CD4-positive, alpha-beta T cell treated with Interleukin-15 for 1 hour (primary cell): ENCODE results near the gene SFXN2.
"Not testable (repeated sequence)": the region's sequence is repeated elsewhere in the genome, so short reads cannot be mapped to it uniquely, and the experiment has no call there.

Experiments
- DNase-seq: peaks from one replicate; pipeline ENCODE4 v3.0.0-alpha.2; 2020

SFXN2 gene

GRCh38 chr10:102682416-102682815 is 32.0 kb upstream of the SFXN2 start:
- no peak for DNase-seq

DNA sequence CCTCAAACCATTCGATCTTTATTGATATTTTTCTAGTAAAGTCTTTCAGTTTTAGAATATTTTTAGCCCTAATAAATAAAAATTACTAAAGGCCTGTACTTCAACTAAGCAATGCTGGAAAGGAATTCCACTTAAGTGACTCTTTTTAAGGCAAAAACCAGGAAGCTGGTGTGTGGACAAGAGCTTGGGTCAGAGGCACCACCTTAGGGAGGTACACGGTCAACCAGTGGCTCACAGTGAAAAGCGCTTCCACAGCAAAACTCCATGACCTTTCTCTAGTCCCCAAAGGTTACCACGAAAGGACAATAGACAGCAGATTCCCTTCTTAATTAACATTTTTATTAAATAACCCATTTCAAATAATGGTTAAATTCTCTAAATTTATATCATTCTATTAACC is 31.5 kb upstream of the SFXN2 start:
- no peak for DNase-seq

DNA sequence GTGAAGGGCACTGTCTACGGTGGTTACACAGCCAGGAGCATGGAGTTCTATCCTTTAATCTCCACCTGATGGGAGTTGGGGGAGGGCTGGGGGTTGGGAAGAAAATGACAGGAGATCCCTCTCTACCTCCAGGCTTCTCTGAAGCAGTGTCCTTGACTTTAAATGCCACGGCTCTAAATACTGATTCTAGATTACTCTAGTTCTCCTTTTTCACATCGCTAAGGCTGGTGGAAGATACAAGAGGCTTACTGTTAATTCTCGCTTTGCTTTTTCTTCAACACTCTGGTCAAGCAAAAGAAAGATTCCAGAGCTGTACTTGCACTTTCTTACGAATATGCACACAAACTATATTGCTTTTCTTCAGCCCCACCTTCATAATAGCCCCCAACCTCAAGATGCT is 30.7 kb upstream of the SFXN2 start:
- DNase-seq, result no peak

GRCh38 chr10:102691285-102692066 is 23.0 kb upstream of the SFXN2 start:
- no peak for DNase-seq

GRCh38 chr10:102695401-102695800 is 19.0 kb upstream of the SFXN2 start:
- not testable (repeated sequence) for DNase-seq

DNA sequence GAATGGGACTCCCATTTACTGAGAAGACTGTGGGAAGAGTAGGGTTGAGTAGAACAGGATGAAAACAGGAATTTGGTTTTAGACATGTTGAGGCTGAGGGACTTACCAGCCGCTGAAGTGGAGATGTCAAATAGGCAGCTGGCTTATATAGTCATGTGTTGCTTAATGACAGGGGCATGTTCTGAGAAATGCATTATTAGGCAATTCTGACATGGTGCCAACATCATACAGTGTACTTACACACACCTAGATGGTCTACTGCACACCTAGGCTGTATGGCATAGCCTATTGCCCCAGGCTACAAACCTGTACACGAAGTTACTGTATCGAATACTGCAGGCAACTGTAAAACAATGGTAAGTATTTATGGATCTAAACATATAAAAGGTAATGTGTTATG is 17.7 kb upstream of the SFXN2 start:
- DNase-seq, result no peak

GRCh38 chr10:102698894-102699293 is 15.5 kb upstream of the SFXN2 start:
- no peak for DNase-seq

- DNase-seq, result no peak
These were observed 13.2 kb upstream of the SFXN2 start for GRCh38 chr10:102701272-102701671.

DNA sequence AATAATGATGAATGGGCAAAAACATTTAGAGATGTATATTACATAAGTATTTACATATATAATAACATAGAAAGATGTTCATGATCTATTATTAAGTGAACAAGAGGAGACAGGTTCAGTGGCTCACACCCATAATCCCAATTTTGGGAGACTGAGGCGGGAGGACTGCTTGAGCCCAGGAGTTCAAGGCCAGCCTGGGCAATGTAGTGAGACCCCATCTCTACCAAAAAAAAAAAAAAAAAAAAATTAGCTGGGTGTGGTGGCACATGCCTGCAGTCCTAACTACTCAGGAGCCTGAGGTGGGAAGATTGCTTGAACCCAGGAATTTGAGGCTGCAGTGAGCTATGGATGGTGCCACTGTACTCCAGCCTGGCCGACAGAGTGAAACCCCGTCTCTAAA is 12.6 kb upstream of the SFXN2 start:
- DNase-seq, result no peak

DNA sequence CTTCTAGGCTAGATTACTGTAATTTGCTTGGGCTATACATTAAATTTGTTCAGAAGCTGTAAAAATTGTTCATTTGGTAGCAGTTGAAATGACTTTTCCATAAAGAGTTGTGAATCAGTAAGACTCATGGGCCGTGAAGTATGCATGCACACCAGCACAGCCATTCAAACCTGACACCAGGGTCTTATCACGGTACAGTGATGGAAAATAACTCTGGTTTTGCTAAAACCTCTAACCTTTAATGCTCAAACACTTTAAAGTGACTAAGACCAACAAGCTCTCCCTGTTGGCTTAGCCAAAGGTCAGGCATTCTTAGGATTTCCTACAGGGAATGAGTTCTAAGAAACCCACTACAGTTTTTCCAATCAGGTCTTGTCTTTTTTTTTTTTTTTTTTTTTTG is 11.7 kb upstream of the SFXN2 start:
- no peak for DNase-seq

- no peak for DNase-seq
These were observed 9.5 kb upstream of the SFXN2 start for GRCh38 chr10:102704915-102705314.

- no peak for DNase-seq
These were observed 8.9 kb upstream of the SFXN2 start for GRCh38 chr10:102705531-102705930.

DNA sequence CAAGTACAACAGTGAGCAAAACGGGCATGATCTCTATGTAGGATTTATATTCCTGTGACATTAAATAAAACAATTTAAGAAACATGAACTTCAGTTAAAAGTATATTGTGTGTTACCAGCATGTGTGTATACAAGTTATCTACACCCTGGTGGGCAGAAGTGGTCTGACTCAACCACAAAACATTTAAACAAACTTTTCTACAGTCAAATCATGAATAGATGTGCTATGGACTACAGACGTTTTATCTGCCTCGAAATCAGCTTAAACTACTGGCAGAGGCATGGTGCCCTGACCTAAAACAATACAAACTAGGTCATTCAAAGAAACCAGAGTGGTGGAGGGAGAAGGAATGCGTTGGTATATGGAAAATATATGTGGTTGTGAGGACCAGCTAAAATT is 3.8 kb upstream of the SFXN2 start:
- no peak for DNase-seq

DNA sequence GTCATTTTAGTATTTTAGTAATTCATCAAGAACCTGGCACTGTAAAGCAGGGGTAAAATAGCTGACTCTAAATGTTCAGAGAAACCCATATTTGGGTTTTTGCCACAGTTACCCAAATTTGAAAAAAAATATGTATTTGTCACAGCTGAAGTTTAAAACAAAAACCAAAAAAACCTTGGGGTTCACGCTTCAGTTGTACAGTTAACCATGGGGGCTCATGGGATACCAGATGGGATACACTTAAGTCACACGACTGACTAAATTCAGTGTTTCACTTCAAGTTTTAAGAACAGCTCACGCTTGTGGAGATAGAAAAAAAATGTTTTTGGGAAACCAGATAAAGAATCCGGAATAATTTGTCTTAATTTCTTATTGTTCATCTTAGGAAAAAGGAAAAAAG is 2.3 kb upstream of the SFXN2 start:
- no peak for DNase-seq

DNA sequence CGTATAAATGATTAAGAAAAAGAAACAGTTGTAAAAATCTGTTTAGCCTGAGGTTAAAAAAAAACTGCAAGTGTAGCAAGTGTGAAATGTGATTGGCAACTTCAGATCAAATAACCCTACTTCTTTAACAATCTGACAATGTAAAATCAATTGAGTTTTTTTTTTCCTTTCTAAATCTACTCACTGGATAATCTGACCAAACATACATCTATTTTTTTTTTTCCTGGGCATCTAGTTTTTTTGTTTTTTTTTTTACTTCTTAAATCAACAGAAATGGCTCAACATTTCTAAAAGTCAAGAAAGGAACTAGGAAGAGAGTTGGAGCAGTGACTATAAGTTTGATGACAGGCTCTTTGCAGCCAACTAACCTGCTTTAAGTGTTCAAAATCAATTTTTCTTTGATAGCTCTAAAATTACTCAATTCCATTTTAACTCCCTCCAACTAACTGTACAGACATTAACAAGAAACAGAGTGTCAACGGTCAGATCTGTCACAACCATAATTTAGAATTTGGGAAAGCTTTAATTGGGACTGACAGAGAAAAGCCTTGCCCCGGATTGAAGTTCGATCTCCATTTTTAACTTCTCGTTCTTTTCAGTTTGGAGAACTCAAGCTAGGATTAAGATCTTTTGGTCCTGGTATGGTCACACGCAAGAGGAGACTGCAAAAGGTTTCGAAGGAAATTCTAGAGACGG is 1.4 kb upstream of the SFXN2 start:
- no peak for DNase-seq

DNA sequence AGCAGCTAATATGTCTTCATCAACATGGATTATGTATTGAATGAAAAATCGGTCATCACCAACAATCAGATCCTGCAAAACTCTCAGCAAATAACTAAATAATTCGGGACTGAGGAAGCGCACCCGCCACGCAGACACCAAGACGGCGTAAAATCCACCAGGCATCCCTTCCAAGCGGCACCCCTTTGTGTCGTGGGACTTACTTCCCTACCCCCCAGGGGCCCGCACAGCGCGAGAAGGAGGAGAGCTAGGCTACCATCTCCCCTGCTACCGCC is 960 bp upstream of the SFXN2 start:
- no peak for DNase-seq

DNA sequence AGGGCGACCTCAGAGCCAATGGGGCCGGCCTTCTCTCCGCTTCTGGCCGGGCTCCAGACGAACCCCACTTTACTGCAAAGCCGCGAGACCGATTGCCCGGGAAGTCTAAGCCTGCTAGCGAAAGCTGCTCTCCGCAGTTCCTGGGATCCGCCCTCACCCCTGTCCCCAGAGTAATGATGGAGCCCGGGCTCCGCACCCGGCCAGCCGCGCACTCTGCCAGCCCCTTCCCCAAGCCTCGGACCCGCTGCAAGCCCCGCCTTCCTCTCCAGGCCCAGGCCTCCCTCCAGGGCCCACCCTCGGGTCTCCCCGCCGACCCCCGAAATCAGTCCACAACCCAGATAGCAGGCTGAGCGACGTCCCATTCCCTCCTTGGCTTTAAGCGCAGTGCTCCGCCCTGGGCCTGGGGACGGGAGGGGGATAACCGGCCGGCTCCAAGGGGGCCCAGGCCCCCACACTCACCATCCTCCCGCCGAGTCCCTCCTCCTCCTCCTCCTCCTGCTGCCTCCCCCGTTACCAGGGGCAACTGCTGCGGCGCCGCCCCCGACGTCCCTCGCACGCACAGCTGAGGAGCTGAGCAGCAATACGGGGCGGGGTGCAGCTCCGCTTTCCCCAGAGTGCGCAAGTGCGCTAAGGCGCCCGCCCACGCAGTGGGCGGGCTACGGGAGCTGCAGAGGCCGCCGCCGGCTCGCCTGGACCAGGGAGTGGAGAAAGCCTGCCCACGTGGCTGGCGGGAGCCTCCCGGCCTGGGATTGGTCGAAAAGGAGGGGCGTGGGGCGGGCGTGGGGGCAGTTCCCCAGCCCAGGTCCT is 419 bp upstream of the SFXN2 start, which contains the start of gene ARL3:
ARL3 (minus strand) TSS at position 584 of the 807 bp plus-strand sequence; CDS start at position 462, 122 bp downstream.
- peak; percentile 96 for DNase-seq

DNA sequence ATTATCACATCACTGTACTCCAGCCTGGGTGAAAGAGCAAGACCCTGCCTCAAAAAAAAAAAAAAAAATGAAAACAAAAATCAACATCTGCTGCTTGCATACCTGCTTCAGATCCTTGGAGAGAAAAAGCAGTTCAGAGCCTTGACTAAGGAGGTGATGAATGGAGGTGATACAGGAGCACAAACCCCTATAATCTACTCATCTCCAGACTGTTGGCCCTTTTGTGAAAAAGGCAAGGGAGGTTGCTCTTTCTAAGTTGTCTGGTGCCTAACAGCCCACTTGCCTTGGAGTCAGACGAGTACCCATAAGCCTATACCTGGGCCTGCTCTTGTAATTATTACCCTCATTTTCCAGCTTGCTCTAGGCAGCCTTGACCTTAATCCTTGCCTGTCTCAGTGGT is 1.4 kb downstream of the SFXN2 start:
- DNase-seq, result no peak

GRCh38 chr10:102716900-102717565 is 2.6 kb downstream of the SFXN2 start:
- not testable (repeated sequence) for DNase-seq

GRCh38 chr10:102718220-102718619 is 3.8 kb downstream of the SFXN2 start:
- DNase-seq, result no peak

DNA sequence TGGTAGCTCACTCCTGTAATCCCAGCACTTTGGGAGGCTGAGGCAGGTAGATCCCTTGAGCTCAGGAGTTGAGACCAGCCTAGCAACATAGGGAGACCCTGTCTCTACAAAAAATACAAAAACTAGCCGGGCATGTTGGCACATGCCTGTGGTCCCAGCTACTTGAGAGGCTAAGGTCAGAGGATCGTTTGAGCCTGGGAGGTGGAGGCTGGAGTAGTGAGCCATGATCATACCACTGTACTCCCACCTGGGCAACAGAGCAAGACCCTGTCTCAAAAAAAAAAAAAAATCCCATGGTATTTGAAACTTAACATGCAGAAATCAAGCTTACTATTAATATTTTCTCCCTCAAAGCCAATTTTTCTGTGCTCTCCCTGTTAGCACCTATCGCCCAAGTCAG is 5.9 kb downstream of the SFXN2 start:
- DNase-seq, result no peak

GRCh38 chr10:102720775-102721301 is 6.4 kb downstream of the SFXN2 start:
- no peak for DNase-seq

DNA sequence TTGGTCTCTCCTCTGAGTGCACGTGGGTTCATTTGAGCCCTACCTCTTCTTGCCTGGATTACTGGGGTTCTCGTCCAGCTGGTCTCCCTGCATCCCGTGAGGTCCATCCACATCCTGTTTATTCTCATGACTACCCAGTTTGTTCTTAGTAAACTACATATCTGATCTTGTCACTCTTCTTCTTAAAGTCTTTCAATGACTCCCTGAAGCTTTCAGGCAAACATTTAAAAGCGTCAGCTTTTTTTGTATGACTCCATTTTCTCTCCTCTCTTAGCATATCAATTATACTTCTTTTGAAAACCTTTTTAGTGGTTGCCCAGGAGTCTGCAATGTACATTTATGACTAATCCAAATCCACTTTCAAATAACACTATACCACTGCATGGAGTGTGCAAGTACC is 7.5 kb downstream of the SFXN2 start:
- DNase-seq, result no peak
